ENCODE measurements around the gene FRMD4A. TPM values are rescaled to one million over a fixed set of nuclear protein-coding genes. Genes with fewer than 3 reads are reported as not detected.

The FRMD4A gene
- total and polyA plus RNA-seq, 3 donors from 2014 or later = 15.0 to 20.8 (median 18.7) TPM

GRCh38 chr10:14060320-14061070 is 270.2 kb downstream of the FRMD4A start:
- intact Hi-C loops (cut with DNase I; ENCODE audit: low total_unique reads) = no loop called here
- H3K27me3 ChIP-seq = no peaks in the 10 kb centered on the region
- no peaks in the 10 kb centered on the region for H3K36me3 ChIP-seq (ENCODE audit: low read depth, missing control alignments)
- no peak overlapping the region for H3K4me3 ChIP-seq
- TF ChIP-seq CTCF (IDR thresholded peaks at IDR 0.05) = no peak
- no peaks in the 10 kb centered on the region for H3K9me3 ChIP-seq
- no peak for DNase-seq
- no peaks in the 10 kb centered on the region for H3K4me1 ChIP-seq
- WGBS, 2 donors = 91 to 98% methylated on average over 2 of the region's 2 CpGs
- no peak overlapping the region for H3K27ac ChIP-seq

- no peak for DNase-seq
These were observed 274.0 kb downstream of the FRMD4A start for GRCh38 chr10:14056610-14057332.

GRCh38 chr10:14052931-14053330 is 277.8 kb downstream of the FRMD4A start:
- Histone ChIP-seq H3K4me3 (no peak overlapping the region), H3K27me3 (no peaks in the 10 kb centered on the region), H3K27ac (no peak overlapping the region), H3K9me3 (no peaks in the 10 kb centered on the region), H3K36me3 (ENCODE audit: low read depth, missing control alignments) (no peaks in the 10 kb centered on the region), H3K4me1 (no peaks in the 10 kb centered on the region)
- TF ChIP-seq POLR2A (IDR thresholded peaks at IDR 0.05) (no peak), CTCF (IDR thresholded peaks at IDR 0.05) (no peak)
- intact Hi-C loops (cut with DNase I; ENCODE audit: low total_unique reads) = no loop called here
- no peak for DNase-seq
- WGBS, 2 donors = 90 to 94% methylated on average over 5 of the region's 5 CpGs

More at GRCh38 chr10:14056610-14057332, 274.0 kb downstream of the FRMD4A start:
- no peak for TF ChIP-seq CTCF (IDR thresholded peaks at IDR 0.05)
- TF ChIP-seq POLR2A (IDR thresholded peaks at IDR 0.05) = no peak
- Histone ChIP-seq H3K9me3 (no peaks in the 10 kb centered on the region), H3K36me3 (ENCODE audit: low read depth, missing control alignments) (no peaks in the 10 kb centered on the region), H3K4me3 (no peak overlapping the region), H3K27ac (no peak overlapping the region), H3K4me1 (no peaks in the 10 kb centered on the region), H3K27me3 (no peaks in the 10 kb centered on the region)
- intact Hi-C loops (cut with DNase I; ENCODE audit: low total_unique reads) = no loop called here
- 57 to 79% methylated on average over 6 of the region's 6 CpGs for WGBS, 2 donors

GRCh38 chr10:14050598-14050997 is 280.1 kb downstream of the FRMD4A start:
- Histone ChIP-seq H3K27me3 (no peaks in the 10 kb centered on the region), H3K9me3 (no peaks in the 10 kb centered on the region), H3K4me1 (no peaks in the 10 kb centered on the region), H3K27ac (no peak overlapping the region), H3K4me3 (no peak overlapping the region), H3K36me3 (ENCODE audit: low read depth, missing control alignments) (no peaks in the 10 kb centered on the region)
- intact Hi-C loops (cut with DNase I; ENCODE audit: low total_unique reads) = no loop called here
- WGBS, 2 donors = 89 to 96% methylated on average over 4 of the region's 4 CpGs
- no peak for DNase-seq
- no peak for TF ChIP-seq CTCF (IDR thresholded peaks at IDR 0.05)
- no peak for TF ChIP-seq POLR2A (IDR thresholded peaks at IDR 0.05)

Data from testis (tissue), 3 donors.